Activated T-helper 1 cell treated with anti-CD3 and anti-CD28 coated beads, Interleukin-12 subunit alpha, Interleukin-12 subunit beta, Interleukin-2, Interleukin-4 antibody, amounts not matched to agents 30 ng/mL and 10 ng/mL and 1 ng/mL, durations not matched to agents 14 hours and 24 hours and 36 hours (primary cell): ENCODE results near the gene ERFE. TPM values are rescaled to one million over a fixed set of nuclear protein-coding genes. Genes with fewer than 3 reads are reported as not detected.
"Not testable (repeated sequence)": the region's sequence is repeated elsewhere in the genome, so short reads cannot be mapped to it uniquely, and the experiment has no call there.

Source experiments
- DNase-seq: peaks from one replicate; pipeline ENCODE4 v3.0.0; 2021; ENCODE audit warnings: low spot score
- H3K27ac Mint-ChIP-seq: one replicate; pipeline ENCODE4 v1.8.0; 2021; ENCODE audit warnings: mild to moderate bottlenecking, mixed read lengths
- H3K27me3 Mint-ChIP-seq: one replicate; pipeline ENCODE4 v1.8.0; 2022; ENCODE audit warnings: mild to moderate bottlenecking, moderate library complexity, mixed read lengths; ENCODE audit not compliant: insufficient read depth
- H3K36me3 Mint-ChIP-seq: one replicate; pipeline ENCODE4 v1.8.0; 2021; ENCODE audit warnings: low read depth, mixed read lengths
- H3K4me1 Mint-ChIP-seq: one replicate; pipeline ENCODE4 v1.8.0; 2021; ENCODE audit warnings: low read depth, mixed read lengths
- H3K4me3 Mint-ChIP-seq: one replicate; pipeline ENCODE4 v1.8.0; 2021; ENCODE audit warnings: mild to moderate bottlenecking, moderate library complexity, mixed read lengths
- H3K9me3 Mint-ChIP-seq: one replicate; pipeline ENCODE4 v1.8.0; 2021; ENCODE audit warnings: mixed read lengths
- intact Hi-C: fragments of 100-400 bp; cut with micrococcal nuclease; formaldehyde crosslinking; loops from one replicate; pipeline ENCODE4 v1.15.1; 2024
- total RNA-seq: library from RNA; stranded (reverse); gene quantifications from 2 replicates; pipeline ENCODE4 v1.2.3, GENCODE V29; 2022

Gene ERFE, protein sequence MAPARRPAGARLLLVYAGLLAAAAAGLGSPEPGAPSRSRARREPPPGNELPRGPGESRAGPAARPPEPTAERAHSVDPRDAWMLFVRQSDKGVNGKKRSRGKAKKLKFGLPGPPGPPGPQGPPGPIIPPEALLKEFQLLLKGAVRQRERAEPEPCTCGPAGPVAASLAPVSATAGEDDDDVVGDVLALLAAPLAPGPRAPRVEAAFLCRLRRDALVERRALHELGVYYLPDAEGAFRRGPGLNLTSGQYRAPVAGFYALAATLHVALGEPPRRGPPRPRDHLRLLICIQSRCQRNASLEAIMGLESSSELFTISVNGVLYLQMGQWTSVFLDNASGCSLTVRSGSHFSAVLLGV
- total RNA-seq: 0.20 TPM in 1 of 2 replicates, not detected in the other

DNA sequence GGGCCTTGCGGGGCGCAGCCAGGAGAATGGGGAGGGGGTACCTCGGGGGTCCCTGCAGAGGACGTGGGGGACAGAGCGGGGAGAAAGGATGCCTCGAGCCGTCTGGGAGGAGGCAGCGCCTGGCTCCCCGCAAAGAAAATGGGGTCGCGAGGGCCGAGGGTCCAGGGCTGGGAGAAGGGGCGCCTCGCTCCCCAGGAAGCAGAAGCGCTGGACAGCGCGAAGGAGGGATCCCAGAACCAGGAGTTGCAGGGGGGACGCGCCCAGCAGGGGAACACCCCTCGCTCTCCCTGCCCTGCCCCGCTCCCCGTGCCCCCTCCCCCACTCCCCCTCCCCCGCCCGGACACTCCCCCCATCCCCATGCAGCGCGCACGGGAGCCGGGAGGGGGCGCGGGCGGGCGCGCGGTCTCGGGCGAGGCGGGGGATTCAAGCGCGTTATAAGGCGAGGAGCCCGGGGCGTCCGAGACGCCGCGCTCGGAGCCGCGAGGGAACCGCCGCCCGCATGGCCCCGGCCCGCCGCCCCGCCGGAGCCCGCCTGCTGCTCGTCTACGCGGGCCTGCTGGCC, at the start of gene ERFE:
Gene ERFE (plus strand): TSS at position 462 of the 562 bp plus-strand sequence. CDS start 38 bp downstream, at position 500.
- DNase-seq: peak; percentile 29
- intact Hi-C loops: loop anchor here (5.0 kb wide), 1 partner anchor 104 kb away; no protein-coding TSS in a partner anchor
- H3K9me3 Mint-ChIP-seq: no peaks in the 10 kb centered on the region
- H3K4me1 Mint-ChIP-seq: peaks cover 7% of the 10 kb centered on the region
- H3K27ac Mint-ChIP-seq: no peak within 1 kb of the TSS
- peak within 1 kb of the TSS; percentile 68 for H3K4me3 Mint-ChIP-seq
- peaks cover 18% of the 10 kb centered on the region for H3K27me3 Mint-ChIP-seq
- H3K36me3 Mint-ChIP-seq: no peaks in the 10 kb centered on the region

- Mint-ChIP-seq H3K4me3 (no peak overlapping the region), H3K36me3 (no peaks in the 10 kb centered on the region), H3K4me1 (peaks cover 3% of the 10 kb centered on the region), H3K27ac (no peak overlapping the region), H3K27me3 (no peaks in the 10 kb centered on the region), H3K9me3 (peaks cover 22% of the 10 kb centered on the region)
- DNase-seq: no peak
- intact Hi-C loops: no loop called here
Observed at GRCh38 chr2:238113611-238114010, 45.2 kb upstream of the ERFE start.

GRCh38 chr2:238114331-238114841, 44.4 kb upstream of the ERFE start:
- intact Hi-C loops: no loop called here

DNA sequence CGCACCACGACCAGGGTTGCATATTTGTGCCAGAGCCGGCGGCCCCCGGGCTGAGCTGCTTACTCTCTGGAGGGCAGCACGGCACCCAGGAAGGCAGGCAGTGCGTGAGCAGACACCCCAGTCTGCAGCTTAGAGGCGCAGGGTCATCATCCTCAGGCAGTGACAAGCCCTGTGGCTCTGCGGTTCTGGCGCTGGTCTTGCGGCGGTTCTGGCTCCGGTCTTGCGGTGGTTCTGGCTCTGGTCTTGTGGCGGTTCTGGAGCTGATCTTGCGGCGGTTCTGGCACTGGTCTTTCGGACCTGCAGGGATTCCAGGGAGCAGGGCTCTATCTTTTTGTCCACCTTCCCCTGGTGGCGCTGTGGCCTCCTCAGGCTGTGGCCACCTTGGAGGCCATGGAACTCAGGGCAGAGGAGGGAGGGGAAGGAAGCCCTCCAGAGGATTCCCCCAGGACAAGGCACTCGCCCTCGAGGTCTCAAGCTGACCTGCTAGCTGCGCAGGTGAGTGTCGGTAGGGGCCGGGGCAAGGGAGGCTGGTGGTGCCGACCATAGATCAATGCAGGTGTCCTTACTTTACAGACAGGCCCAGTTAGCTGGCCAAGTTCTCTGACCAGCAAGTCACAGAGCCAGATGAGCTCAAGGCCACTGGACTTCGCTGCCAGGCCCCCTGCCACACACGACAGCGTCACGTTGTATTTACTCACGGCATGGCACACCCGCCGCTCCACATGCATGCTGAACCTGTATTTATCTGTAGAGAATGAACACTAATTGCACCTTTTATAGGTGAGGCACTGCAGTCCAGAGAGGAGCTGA, 43.7 kb upstream of the ERFE start:
- Mint-ChIP-seq H3K27me3 (no peaks in the 10 kb centered on the region), H3K4me3 (no peak overlapping the region), H3K36me3 (no peaks in the 10 kb centered on the region), H3K4me1 (no peaks in the 10 kb centered on the region), H3K9me3 (peaks cover 22% of the 10 kb centered on the region), H3K27ac (no peak overlapping the region)
- DNase-seq: no peak
- intact Hi-C loops: no loop called here

More at GRCh38 chr2:238114331-238114841, 44.4 kb upstream of the ERFE start:
- Mint-ChIP-seq H3K27ac (no peak overlapping the region), H3K27me3 (no peaks in the 10 kb centered on the region), H3K4me1 (no peaks in the 10 kb centered on the region), H3K9me3 (peaks cover 22% of the 10 kb centered on the region), H3K36me3 (no peaks in the 10 kb centered on the region), H3K4me3 (no peak overlapping the region)
- DNase-seq: no peak

- H3K27ac Mint-ChIP-seq, H3K27me3 Mint-ChIP-seq, H3K4me3 Mint-ChIP-seq, intact Hi-C loops, DNase-seq, H3K36me3 Mint-ChIP-seq, H3K4me1 Mint-ChIP-seq: not testable (repeated sequence)
- H3K9me3 Mint-ChIP-seq: peaks cover 22% of the 10 kb centered on the region
Observed at GRCh38 chr2:238115709-238116108, 43.1 kb upstream of the ERFE start.

DNA sequence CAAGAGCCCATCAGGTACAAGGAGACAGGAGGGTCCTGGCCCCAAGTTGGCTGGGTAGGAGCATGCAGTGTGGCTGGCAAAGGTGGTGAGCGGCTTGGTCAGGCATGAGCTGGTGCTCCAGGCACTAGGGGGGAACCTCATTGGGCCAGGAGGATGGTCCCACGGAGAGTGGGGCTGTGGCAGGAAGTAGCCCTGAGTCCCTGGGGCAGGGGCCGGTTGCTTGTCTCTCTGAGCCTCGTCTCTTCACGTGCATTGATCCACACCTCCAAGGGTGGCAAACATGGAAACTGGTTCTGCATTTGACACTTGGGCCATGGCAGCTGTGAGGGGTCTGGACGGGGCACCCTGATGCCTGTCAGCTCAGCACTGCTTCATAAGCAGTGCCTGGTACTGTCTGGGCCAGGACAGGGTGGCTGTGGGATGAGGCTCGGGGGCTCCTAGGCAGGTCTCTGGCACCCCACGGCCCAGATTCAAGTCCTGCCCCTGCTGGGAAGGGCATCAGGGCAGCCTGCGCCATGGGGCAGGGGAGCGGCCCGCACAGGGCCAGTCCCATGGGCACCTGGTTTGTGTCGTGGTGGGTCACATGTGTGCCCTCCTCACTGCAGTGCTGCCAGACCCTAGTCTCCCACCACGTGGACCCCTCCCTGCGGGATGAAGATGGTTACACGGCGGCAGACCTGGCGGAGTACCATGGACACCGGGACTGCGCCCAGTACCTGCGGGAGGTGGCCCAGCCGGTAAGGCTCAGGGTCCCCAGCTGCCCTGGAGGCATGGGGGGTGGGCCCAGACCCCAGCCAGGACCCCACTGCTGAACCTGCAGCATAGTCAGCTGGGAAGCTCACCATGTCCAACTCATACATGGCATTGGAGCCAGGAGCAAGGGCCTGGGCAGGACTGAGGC, 42.2 kb upstream of the ERFE start:
- no peak overlapping the region for H3K27ac Mint-ChIP-seq
- no peak for DNase-seq
- no peaks in the 10 kb centered on the region for H3K4me1 Mint-ChIP-seq
- H3K9me3 Mint-ChIP-seq: peaks cover 18% of the 10 kb centered on the region
- H3K36me3 Mint-ChIP-seq: no peaks in the 10 kb centered on the region
- H3K4me3 Mint-ChIP-seq: no peak overlapping the region
- H3K27me3 Mint-ChIP-seq: no peaks in the 10 kb centered on the region
- intact Hi-C loops: no loop called here

GRCh38 chr2:238117199-238118154, 41.3 kb upstream of the ERFE start:
- Mint-ChIP-seq H3K36me3 (no peaks in the 10 kb centered on the region), H3K4me3 (no peak overlapping the region), H3K9me3 (peaks cover 10% of the 10 kb centered on the region), H3K27me3 (no peaks in the 10 kb centered on the region), H3K27ac (no peak overlapping the region), H3K4me1 (no peaks in the 10 kb centered on the region)
- intact Hi-C loops: no loop called here
- DNase-seq: no peak

- no peak for DNase-seq
- no peaks in the 10 kb centered on the region for H3K9me3 Mint-ChIP-seq
- H3K36me3 Mint-ChIP-seq: no peaks in the 10 kb centered on the region
- H3K4me3 Mint-ChIP-seq: no peak overlapping the region
- no peaks in the 10 kb centered on the region for H3K4me1 Mint-ChIP-seq
- intact Hi-C loops: no loop called here
- no peaks in the 10 kb centered on the region for H3K27me3 Mint-ChIP-seq
- no peak overlapping the region for H3K27ac Mint-ChIP-seq
Observed at GRCh38 chr2:238119756-238120462, 38.9 kb upstream of the ERFE start.

- no peak for DNase-seq
- H3K4me1 Mint-ChIP-seq: no peaks in the 10 kb centered on the region
- intact Hi-C loops: no loop called here
- no peaks in the 10 kb centered on the region for H3K9me3 Mint-ChIP-seq
- H3K27ac Mint-ChIP-seq: no peak overlapping the region
- H3K27me3 Mint-ChIP-seq: no peaks in the 10 kb centered on the region
- H3K4me3 Mint-ChIP-seq: no peak overlapping the region
- H3K36me3 Mint-ChIP-seq: no peaks in the 10 kb centered on the region
Observed at GRCh38 chr2:238120463-238121298, 38.1 kb upstream of the ERFE start.

GRCh38 chr2:238121511-238122286, 37.1 kb upstream of the ERFE start:
- no peak for DNase-seq
- no peaks in the 10 kb centered on the region for H3K27me3 Mint-ChIP-seq
- H3K36me3 Mint-ChIP-seq: no peaks in the 10 kb centered on the region
- no peaks in the 10 kb centered on the region for H3K9me3 Mint-ChIP-seq
- H3K4me1 Mint-ChIP-seq: no peaks in the 10 kb centered on the region
- H3K27ac Mint-ChIP-seq: no peak overlapping the region
- no peak overlapping the region for H3K4me3 Mint-ChIP-seq
- intact Hi-C loops: no loop called here
